Measurements from ENCODE around the gene WWOX. TPM values are rescaled to one million over a fixed set of nuclear protein-coding genes. Genes with fewer than 3 reads are reported as not detected.

The WWOX gene
- total and polyA plus RNA-seq, 2 of the 8 experiments (the other 6 are each of a cell fraction or from before 2014, with no cell fraction given): 5.4 to 16.7 TPM

- TF ChIP-seq CHD1 (IDR thresholded peaks at IDR 0.05; ENCODE audit: low read depth, low read length) (no peak), SP2 (IDR thresholded peaks at IDR 0.05; ENCODE audit: low read length) (no peak), CHD2 (IDR thresholded peaks at IDR 0.05; ENCODE audit: low read length) (no peak), JUND (IDR thresholded peaks at IDR 0.05; ENCODE audit: low read length) (no peak), NRF1 (IDR thresholded peaks at IDR 0.05; ENCODE audit: low read depth, low read length) (no peak), RAD21 (IDR thresholded peaks at IDR 0.05 in 1 of 2, conservative IDR thresholded peaks at IDR 0.05 in 1 of 2; ENCODE audit: low read depth in 2 of 2, low read length in 2 of 2) (no peak), FOSL1 (IDR thresholded peaks at IDR 0.05; ENCODE audit: insufficient read depth, low read depth, low read length) (no peak), RNF2 (IDR thresholded peaks at IDR 0.05; ENCODE audit: borderline replicate concordance, low read depth, low read length, missing control alignments, poor library complexity, severe bottlenecking) (no peak), CTCF (IDR thresholded peaks at IDR 0.05; ENCODE audit: control extremely low read depth in 1 of 3, insufficient read depth in 1 of 3, low read depth in 1 of 3, low read length in 3 of 3) (no peak), SIN3A (conservative IDR thresholded peaks at IDR 0.05 in 1 of 2, IDR thresholded peaks at IDR 0.05 in 1 of 2; ENCODE audit: low read depth in 1 of 2, low read length in 2 of 2) (no peak), ASH2L (IDR thresholded peaks at IDR 0.05; ENCODE audit: low read length) (no peak), RBBP5 (IDR thresholded peaks at IDR 0.05; ENCODE audit: borderline replicate concordance, low read depth, low read length) (no peak)
Observed at GRCh38 chr16:78744796-78745107, 645.3 kb downstream of the WWOX start (continued).

Data from H1 (cell line).